ENCODE results near the gene H3-3A. TPM values are rescaled to one million over a fixed set of nuclear protein-coding genes. Genes with fewer than 3 reads are reported as not detected.

The H3-3A gene
- total and polyA plus RNA-seq, 8 donors, result 444 to 1,270 (median 1,187) TPM

- no peak for ATAC-seq
- intact Hi-C loops (cut with DNase I), result loop anchor here in 1 of 2 donors (10.0 kb wide), 1 partner anchor 214 kb away; no protein-coding TSS in a partner anchor
- no peak for TF ChIP-seq CTCF (IDR thresholded peaks at IDR 0.05)
- no peaks in the 10 kb centered on the region for H3K9me3 ChIP-seq
- H3K4me1 ChIP-seq, result peaks cover 3 to 29% of the 10 kb centered on the region in 2 donors
- peak overlapping the region in 1 of 2 donors; percentile 81 for H3K27ac ChIP-seq
- DNase-seq, result no peak
- H3K27me3 ChIP-seq, result peaks cover 0 to 16% of the 10 kb centered on the region in 2 donors
- peak overlapping the region; percentile 62 to 65 for H3K4me3 ChIP-seq
- no peaks in the 10 kb centered on the region for H3K36me3 ChIP-seq
Observed at GRCh38 chr1:226121049-226121586, 58.6 kb downstream of the H3-3A start.

Other genes with a start within 250 kb of the H3-3A start
- 10 to 100 TPM; 77.4 to 98.5 TPM for gene TMEM63A, start 180.3 kb upstream of the H3-3A start, total RNA-seq
- 100 to 1,000 TPM in 5 of 6 donors, 10 to 100 TPM in 1; 83.8 to 167 (median 127) TPM for gene TMEM63A, start 180.3 kb upstream of the H3-3A start, polyA plus RNA-seq (ENCODE audit: insufficient read length in 6 of 6)
- under 1 TPM in 1 of 2 donors, not detected in 1; 0.61 TPM for gene LEFTY1, start 173.6 kb upstream of the H3-3A start, total RNA-seq
- 1 to 10 TPM; 1.9 to 6.9 (median 3.9) TPM for gene LEFTY1, start 173.6 kb upstream of the H3-3A start, polyA plus RNA-seq (ENCODE audit: insufficient read length in 6 of 6)
- gene PYCR2, start 138.5 kb upstream of the H3-3A start, total RNA-seq, result 10 to 100 TPM; 52.7 to 59.8 TPM
- 10 to 100 TPM; 54.9 to 68.7 (median 57.1) TPM for gene PYCR2, start 138.5 kb upstream of the H3-3A start, polyA plus RNA-seq (ENCODE audit: insufficient read length in 6 of 6)
- under 1 TPM in 1 of 2 donors, not detected in 1; 0.17 TPM for gene LEFTY2, start 121.5 kb upstream of the H3-3A start, total RNA-seq
- 1 to 10 TPM; 1.1 to 2.4 (median 1.6) TPM for gene LEFTY2, start 121.5 kb upstream of the H3-3A start, polyA plus RNA-seq (ENCODE audit: insufficient read length in 6 of 6)
- 10 to 100 TPM; 15.8 to 17.1 TPM for gene SDE2, start 63.4 kb upstream of the H3-3A start, total RNA-seq
- gene SDE2, start 63.4 kb upstream of the H3-3A start, polyA plus RNA-seq (ENCODE audit: insufficient read length in 6 of 6), result 10 to 100 TPM; 19.3 to 22.6 (median 21.8) TPM
- 10 to 100 TPM; 43.2 to 48.2 TPM for gene ACBD3, start 124.0 kb downstream of the H3-3A start, total RNA-seq
- gene ACBD3, start 124.0 kb downstream of the H3-3A start, polyA plus RNA-seq (ENCODE audit: insufficient read length in 6 of 6), result 10 to 100 TPM; 40.7 to 56.9 (median 53.8) TPM
- gene MIXL1, start 160.9 kb downstream of the H3-3A start, total RNA-seq, result under 1 TPM in 1 of 2 donors, not detected in 1; 0.35 TPM
- 1 to 10 TPM in 3 of 6 donors, under 1 TPM in 3; 0.58 to 2.3 (median 0.95) TPM for gene MIXL1, start 160.9 kb downstream of the H3-3A start, polyA plus RNA-seq (ENCODE audit: insufficient read length in 6 of 6)
- gene LIN9, start 246.4 kb downstream of the H3-3A start, total RNA-seq, result 1 to 10 TPM; 3.7 to 3.8 TPM
- gene LIN9, start 246.4 kb downstream of the H3-3A start, polyA plus RNA-seq (ENCODE audit: insufficient read length in 6 of 6), result 10 to 100 TPM in 5 of 6 donors, 1 to 10 TPM in 1; 9.6 to 14.7 (median 12.9) TPM